Measurements from ENCODE around the gene CPLX1. TPM values are rescaled to one million over a fixed set of nuclear protein-coding genes. Genes with fewer than 3 reads are reported as not detected.
"Not testable (repeated sequence)": the region's sequence is repeated elsewhere in the genome, so short reads cannot be mapped to it uniquely, and the experiment has no call there.

Gene CPLX1
- total RNA-seq, 2 donors from 2014 or later, result 1.0 to 1.9 TPM

GRCh38 chr4:761086-761485 is 64.8 kb downstream of the CPLX1 start:
- H3K4me3 ChIP-seq (ENCODE audit: low read length), result no peak overlapping the region
- H3K9me3 ChIP-seq (ENCODE audit: control insufficient read depth, low read length), result peaks cover 12% of the 10 kb centered on the region
- DNase-seq, result no peak
- TF ChIP-seq CTCF (conservative IDR thresholded peaks at IDR 0.05), result no peak
- no peak overlapping the region for H3K27ac ChIP-seq (ENCODE audit: low read depth, low read length)
- Mint-ChIP-seq H3K4me3 (no peak overlapping the region), H3K27me3 (ENCODE audit: insufficient read depth) (no peaks in the 10 kb centered on the region), H3K4me1 (no peaks in the 10 kb centered on the region), H3K27ac (no peak overlapping the region), H3K9me3 (peaks cover 16% of the 10 kb centered on the region), H3K36me3 (ENCODE audit: low read depth) (peaks cover 80% of the 10 kb centered on the region)
- no peak overlapping the region for H3K9ac ChIP-seq (ENCODE audit: extremely low read depth, low read length, poor library complexity, severe bottlenecking)
- WGBS, 2 experiments (ENCODE audit: insufficient coverage in 1 of 2, insufficient read length in 1 of 2), result 93 to 96% methylated on average over 14 of the region's 14 CpGs
- no peaks in the 10 kb centered on the region for H3K27me3 ChIP-seq (ENCODE audit: control insufficient read depth, insufficient read depth, low read length, poor library complexity, severe bottlenecking)
- H3K36me3 ChIP-seq (ENCODE audit: control insufficient read depth, insufficient read depth, low read length), result peaks cover 68% of the 10 kb centered on the region
- no peaks in the 10 kb centered on the region for H3K4me1 ChIP-seq (ENCODE audit: control insufficient read depth, insufficient read depth, low read length)

GRCh38 chr4:760616-761015 is 65.3 kb downstream of the CPLX1 start:
- Mint-ChIP-seq H3K27me3 (ENCODE audit: insufficient read depth) (no peaks in the 10 kb centered on the region), H3K4me3 (no peak overlapping the region), H3K27ac (no peak overlapping the region), H3K36me3 (ENCODE audit: low read depth) (peaks cover 76% of the 10 kb centered on the region), H3K9me3 (peaks cover 16% of the 10 kb centered on the region), H3K4me1 (no peaks in the 10 kb centered on the region)
- Histone ChIP-seq H3K4me3 (ENCODE audit: low read length) (no peak overlapping the region), H3K36me3 (ENCODE audit: control insufficient read depth, insufficient read depth, low read length) (peaks cover 68% of the 10 kb centered on the region), H3K4me1 (ENCODE audit: control insufficient read depth, insufficient read depth, low read length) (no peaks in the 10 kb centered on the region), H3K9me3 (ENCODE audit: control insufficient read depth, low read length) (peaks cover 12% of the 10 kb centered on the region), H3K9ac (ENCODE audit: extremely low read depth, low read length, poor library complexity, severe bottlenecking) (no peak overlapping the region), H3K27ac (ENCODE audit: low read depth, low read length) (no peak overlapping the region), H3K27me3 (ENCODE audit: control insufficient read depth, insufficient read depth, low read length, poor library complexity, severe bottlenecking) (no peaks in the 10 kb centered on the region)
- no peak for DNase-seq
- no peak for TF ChIP-seq CTCF (conservative IDR thresholded peaks at IDR 0.05)
- 94 to 95% methylated on average over 16 to 21 of the region's 21 CpGs for WGBS, 2 experiments (ENCODE audit: insufficient coverage in 1 of 2, insufficient read length in 1 of 2)

GRCh38 chr4:759810-760209 is 66.1 kb downstream of the CPLX1 start:
- not testable (repeated sequence) for H3K4me1 ChIP-seq (ENCODE audit: control insufficient read depth, insufficient read depth, low read length); H3K27me3 ChIP-seq (ENCODE audit: control insufficient read depth, insufficient read depth, low read length, poor library complexity, severe bottlenecking); H3K27me3 Mint-ChIP-seq (ENCODE audit: insufficient read depth); H3K27ac Mint-ChIP-seq; H3K9ac ChIP-seq (ENCODE audit: extremely low read depth, low read length, poor library complexity, severe bottlenecking); H3K27ac ChIP-seq (ENCODE audit: low read depth, low read length); DNase-seq; H3K4me1 Mint-ChIP-seq; H3K4me3 Mint-ChIP-seq; H3K4me3 ChIP-seq (ENCODE audit: low read length)
- H3K36me3 Mint-ChIP-seq (ENCODE audit: low read depth), result peaks cover 77% of the 10 kb centered on the region
- WGBS, 2 experiments (ENCODE audit: insufficient coverage in 1 of 2, insufficient read length in 1 of 2), result 89 to 94% methylated on average over 11 to 17 of the region's 24 CpGs
- peaks cover 69% of the 10 kb centered on the region for H3K36me3 ChIP-seq (ENCODE audit: control insufficient read depth, insufficient read depth, low read length)
- peaks cover 14% of the 10 kb centered on the region for H3K9me3 Mint-ChIP-seq
- H3K9me3 ChIP-seq (ENCODE audit: control insufficient read depth, low read length), result peaks cover 10% of the 10 kb centered on the region

GRCh38 chr4:757111-757510 is 68.8 kb downstream of the CPLX1 start:
- H3K4me3 Mint-ChIP-seq, result no peak overlapping the region

More at GRCh38 chr4:757111-757510, 68.8 kb downstream of the CPLX1 start:
- peaks cover 9% of the 10 kb centered on the region for H3K9me3 Mint-ChIP-seq
- WGBS, 2 experiments (ENCODE audit: insufficient coverage in 1 of 2, insufficient read length in 1 of 2), result 96 to 97% methylated on average over 19 to 20 of the region's 20 CpGs
- no peak for DNase-seq
- H3K27me3 Mint-ChIP-seq (ENCODE audit: insufficient read depth), result no peaks in the 10 kb centered on the region
- peaks cover 6% of the 10 kb centered on the region for H3K9me3 ChIP-seq (ENCODE audit: control insufficient read depth, low read length)
- no peak for TF ChIP-seq CTCF (conservative IDR thresholded peaks at IDR 0.05)
- no peak overlapping the region for H3K27ac ChIP-seq (ENCODE audit: low read depth, low read length)
- no peaks in the 10 kb centered on the region for H3K27me3 ChIP-seq (ENCODE audit: control insufficient read depth, insufficient read depth, low read length, poor library complexity, severe bottlenecking)
- no peak overlapping the region for H3K27ac Mint-ChIP-seq
- peaks cover 56% of the 10 kb centered on the region for H3K36me3 ChIP-seq (ENCODE audit: control insufficient read depth, insufficient read depth, low read length)
- peaks cover 63% of the 10 kb centered on the region for H3K36me3 Mint-ChIP-seq (ENCODE audit: low read depth)
- H3K4me3 ChIP-seq (ENCODE audit: low read length), result no peak overlapping the region
- no peaks in the 10 kb centered on the region for H3K4me1 Mint-ChIP-seq
- no peaks in the 10 kb centered on the region for H3K4me1 ChIP-seq (ENCODE audit: control insufficient read depth, insufficient read depth, low read length)
- H3K9ac ChIP-seq (ENCODE audit: extremely low read depth, low read length, poor library complexity, severe bottlenecking), result no peak overlapping the region
